Measurements from ENCODE around the gene TGFA. TPM values are rescaled to one million over a fixed set of nuclear protein-coding genes. Genes with fewer than 3 reads are reported as not detected.

Gene TGFA
- total RNA-seq, 1 experiment from 2014 or later = 27.7 TPM

DNA sequence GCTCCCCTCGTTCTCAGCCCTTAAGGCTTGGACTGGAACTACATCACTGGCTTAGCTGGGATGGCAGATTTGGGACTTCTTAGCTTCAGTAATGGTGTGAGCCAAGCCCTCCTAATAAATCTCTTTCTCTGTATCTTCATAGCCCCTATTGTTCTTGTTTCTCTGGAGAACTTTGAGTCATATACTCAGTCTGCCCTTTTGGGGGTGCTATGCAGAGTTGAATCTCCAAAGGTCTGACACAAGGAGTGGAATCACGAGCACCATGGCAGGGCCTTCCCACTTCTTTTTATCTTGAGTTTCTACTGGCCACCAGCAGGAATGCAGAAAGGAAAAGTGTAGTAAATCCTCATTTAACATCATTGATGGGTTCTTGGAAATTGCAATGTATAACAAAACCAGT, 13.3 kb upstream of the TGFA start:
- Histone ChIP-seq H3K4me2 (no peak overlapping the region), H2AFZ (no peak overlapping the region), H3F3A (ENCODE audit: insufficient read depth, low read depth) (no peaks in the 10 kb centered on the region; the same call in 1 of the 2 replicates), H3K36me3 (ENCODE audit: low read depth) (no peaks in the 10 kb centered on the region), H3K79me2 (ENCODE audit: low read depth) (no peaks in the 10 kb centered on the region), H3K27ac (no peak overlapping the region), H3K4me3 (no peak overlapping the region), H4K20me1 (ENCODE audit: insufficient read depth) (no peaks in the 10 kb centered on the region), H3K4me1 (replicated peaks; ENCODE audit: insufficient read depth) (0 out of 2 replicates have a peak, but pooled peaks cover 5% of the 10 kb centered on the region), H3K9me3 (ENCODE audit: insufficient read depth, low read depth) (no peaks in the 10 kb centered on the region), H3K9me2 (ENCODE audit: insufficient read depth) (no peaks in the 10 kb centered on the region), H3K27me3 (ENCODE audit: insufficient read depth, low read depth) (no peaks in the 10 kb centered on the region)
- intact Hi-C loops (cut with micrococcal nuclease; ENCODE audit: unreplicated experiment) = no loop called here
- no peak for DNase-seq
- no TSS peak for BruUV-seq (replicated peaks)
- POLR2A ChIA-PET (ENCODE audit: unreplicated experiment) = no interaction called here
- CTCF ChIA-PET = no interaction called here
- TF ChIP-seq, protein P1, sequence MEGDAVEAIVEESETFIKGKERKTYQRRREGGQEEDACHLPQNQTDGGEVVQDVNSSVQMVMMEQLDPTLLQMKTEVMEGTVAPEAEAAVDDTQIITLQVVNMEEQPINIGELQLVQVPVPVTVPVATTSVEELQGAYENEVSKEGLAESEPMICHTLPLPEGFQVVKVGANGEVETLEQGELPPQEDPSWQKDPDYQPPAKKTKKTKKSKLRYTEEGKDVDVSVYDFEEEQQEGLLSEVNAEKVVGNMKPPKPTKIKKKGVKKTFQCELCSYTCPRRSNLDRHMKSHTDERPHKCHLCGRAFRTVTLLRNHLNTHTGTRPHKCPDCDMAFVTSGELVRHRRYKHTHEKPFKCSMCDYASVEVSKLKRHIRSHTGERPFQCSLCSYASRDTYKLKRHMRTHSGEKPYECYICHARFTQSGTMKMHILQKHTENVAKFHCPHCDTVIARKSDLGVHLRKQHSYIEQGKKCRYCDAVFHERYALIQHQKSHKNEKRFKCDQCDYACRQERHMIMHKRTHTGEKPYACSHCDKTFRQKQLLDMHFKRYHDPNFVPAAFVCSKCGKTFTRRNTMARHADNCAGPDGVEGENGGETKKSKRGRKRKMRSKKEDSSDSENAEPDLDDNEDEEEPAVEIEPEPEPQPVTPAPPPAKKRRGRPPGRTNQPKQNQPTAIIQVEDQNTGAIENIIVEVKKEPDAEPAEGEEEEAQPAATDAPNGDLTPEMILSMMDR (conservative IDR thresholded peaks at IDR 0.05) = no peak
- TF ChIP-seq EZH2 (IDR thresholded peaks at IDR 0.05; ENCODE audit: low read depth) = no peak

DNA sequence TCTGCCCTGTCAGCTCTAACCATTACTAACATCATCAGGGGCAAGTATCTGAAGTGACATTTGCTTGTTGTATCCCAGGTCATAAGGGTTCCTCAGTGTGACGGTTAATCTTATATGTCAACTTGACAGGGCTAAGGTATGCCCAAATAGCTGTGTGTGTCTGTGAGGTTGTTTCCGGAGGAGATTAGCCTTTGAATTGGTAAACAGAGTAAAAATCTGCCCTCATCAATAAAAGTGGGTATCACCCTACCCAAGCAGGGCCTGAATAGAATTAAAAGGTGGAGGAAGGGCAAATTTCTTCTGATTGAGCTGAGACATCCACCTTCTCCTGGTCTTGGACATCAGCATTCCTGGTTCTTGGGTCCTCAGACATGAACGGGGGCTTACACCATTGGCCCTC, 12.8 kb upstream of the TGFA start:
- CTCF ChIA-PET = no interaction called here
- H3K9me2 ChIP-seq (ENCODE audit: insufficient read depth) = no peaks in the 10 kb centered on the region
- no peak overlapping the region for H3K4me2 ChIP-seq
- H3F3A ChIP-seq (ENCODE audit: insufficient read depth, low read depth) = no peaks in the 10 kb centered on the region; the same call in 1 of the 2 replicates
- BruUV-seq (replicated peaks) = no TSS peak
- no peak overlapping the region for H2AFZ ChIP-seq
- no peaks in the 10 kb centered on the region for H3K27me3 ChIP-seq (ENCODE audit: insufficient read depth, low read depth)
- 0 out of 2 replicates have a peak, but pooled peaks cover 5% of the 10 kb centered on the region for H3K4me1 ChIP-seq (replicated peaks; ENCODE audit: insufficient read depth)
- no peaks in the 10 kb centered on the region for H3K79me2 ChIP-seq (ENCODE audit: low read depth)
- TF ChIP-seq, protein P1 (conservative IDR thresholded peaks at IDR 0.05) = no peak
- no peak for TF ChIP-seq EZH2 (IDR thresholded peaks at IDR 0.05; ENCODE audit: low read depth)
- no peak for DNase-seq
- POLR2A ChIA-PET (ENCODE audit: unreplicated experiment) = no interaction called here
- no peak overlapping the region for H3K4me3 ChIP-seq
- H3K36me3 ChIP-seq (ENCODE audit: low read depth) = no peaks in the 10 kb centered on the region
- H3K9me3 ChIP-seq (ENCODE audit: insufficient read depth, low read depth) = no peaks in the 10 kb centered on the region
- H3K27ac ChIP-seq = no peak overlapping the region
- intact Hi-C loops (cut with micrococcal nuclease; ENCODE audit: unreplicated experiment) = no loop called here
- no peaks in the 10 kb centered on the region for H4K20me1 ChIP-seq (ENCODE audit: insufficient read depth)

DNA sequence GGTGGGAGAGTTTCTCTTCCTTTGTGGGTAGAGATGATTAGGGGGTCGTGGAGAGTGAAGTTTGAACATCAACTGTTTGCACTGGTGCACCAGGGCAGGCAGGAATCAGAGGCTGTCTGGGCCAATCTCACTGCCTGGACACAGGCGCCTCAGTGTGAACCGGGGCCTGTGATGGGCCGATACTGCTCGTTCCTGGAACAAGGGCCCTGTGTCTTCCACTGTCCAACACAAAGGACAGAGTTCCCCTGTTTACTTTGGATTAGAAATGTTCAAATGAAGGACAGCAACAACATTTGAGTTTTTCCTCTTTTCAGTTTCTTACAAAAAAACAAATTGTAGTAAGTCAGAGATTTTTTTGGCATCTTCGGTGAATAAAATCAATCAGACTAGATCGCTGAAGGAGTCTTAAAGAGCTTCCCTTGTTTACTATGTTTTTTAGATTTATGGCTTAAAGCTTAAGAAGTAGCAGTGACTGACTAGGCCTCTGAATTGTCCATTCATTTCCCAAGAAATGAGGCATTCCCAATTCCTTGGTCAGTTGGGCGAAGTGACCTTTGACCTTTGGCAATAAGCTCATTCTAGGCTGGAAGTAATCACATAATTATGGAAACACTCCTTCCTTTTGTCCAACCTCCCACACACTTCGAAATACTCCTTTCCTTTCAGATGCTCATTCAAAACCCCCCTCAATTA, 11.6 kb upstream of the TGFA start:
- H2AFZ ChIP-seq = no peak overlapping the region
- CTCF ChIA-PET = interaction anchor here (0.6 kb wide), 1 partner anchor 13 kb away, joined by 4 read pairs; no protein-coding TSS in a partner anchor
- no peaks in the 10 kb centered on the region for H3K36me3 ChIP-seq (ENCODE audit: low read depth)
- no peak overlapping the region for H3K4me3 ChIP-seq
- no peaks in the 10 kb centered on the region for H3K9me3 ChIP-seq (ENCODE audit: insufficient read depth, low read depth)
- H3K27me3 ChIP-seq (ENCODE audit: insufficient read depth, low read depth) = no peaks in the 10 kb centered on the region
- no peak for TF ChIP-seq EZH2 (IDR thresholded peaks at IDR 0.05; ENCODE audit: low read depth)
- TF ChIP-seq, protein P1 (conservative IDR thresholded peaks at IDR 0.05) = no peak
- H3K27ac ChIP-seq = no peak overlapping the region
- H3K4me2 ChIP-seq = no peak overlapping the region
- H4K20me1 ChIP-seq (ENCODE audit: insufficient read depth) = no peaks in the 10 kb centered on the region
- POLR2A ChIA-PET (ENCODE audit: unreplicated experiment) = interaction anchor here (0.7 kb wide), 1 partner anchor 17 kb away, joined by 3 read pairs; no protein-coding TSS in a partner anchor
- intact Hi-C loops (cut with micrococcal nuclease; ENCODE audit: unreplicated experiment) = no loop called here
- no TSS peak for BruUV-seq (replicated peaks)
- H3K9me2 ChIP-seq (ENCODE audit: insufficient read depth) = no peaks in the 10 kb centered on the region
- no peaks in the 10 kb centered on the region for H3K79me2 ChIP-seq (ENCODE audit: low read depth)
- no peaks in the 10 kb centered on the region; the same call in 1 of the 2 replicates for H3F3A ChIP-seq (ENCODE audit: insufficient read depth, low read depth)
- H3K4me1 ChIP-seq (replicated peaks; ENCODE audit: insufficient read depth) = peaks cover 12% of the 10 kb centered on the region
- DNase-seq = no peak
